ENCODE measurements around the gene PCIF1. TPM values are rescaled to one million over a fixed set of nuclear protein-coding genes. Genes with fewer than 3 reads are reported as not detected.

The PCIF1 gene
- total RNA-seq, 4 donors from 2014 or later, result 20.7 to 39.2 (median 24.8) TPM

DNA sequence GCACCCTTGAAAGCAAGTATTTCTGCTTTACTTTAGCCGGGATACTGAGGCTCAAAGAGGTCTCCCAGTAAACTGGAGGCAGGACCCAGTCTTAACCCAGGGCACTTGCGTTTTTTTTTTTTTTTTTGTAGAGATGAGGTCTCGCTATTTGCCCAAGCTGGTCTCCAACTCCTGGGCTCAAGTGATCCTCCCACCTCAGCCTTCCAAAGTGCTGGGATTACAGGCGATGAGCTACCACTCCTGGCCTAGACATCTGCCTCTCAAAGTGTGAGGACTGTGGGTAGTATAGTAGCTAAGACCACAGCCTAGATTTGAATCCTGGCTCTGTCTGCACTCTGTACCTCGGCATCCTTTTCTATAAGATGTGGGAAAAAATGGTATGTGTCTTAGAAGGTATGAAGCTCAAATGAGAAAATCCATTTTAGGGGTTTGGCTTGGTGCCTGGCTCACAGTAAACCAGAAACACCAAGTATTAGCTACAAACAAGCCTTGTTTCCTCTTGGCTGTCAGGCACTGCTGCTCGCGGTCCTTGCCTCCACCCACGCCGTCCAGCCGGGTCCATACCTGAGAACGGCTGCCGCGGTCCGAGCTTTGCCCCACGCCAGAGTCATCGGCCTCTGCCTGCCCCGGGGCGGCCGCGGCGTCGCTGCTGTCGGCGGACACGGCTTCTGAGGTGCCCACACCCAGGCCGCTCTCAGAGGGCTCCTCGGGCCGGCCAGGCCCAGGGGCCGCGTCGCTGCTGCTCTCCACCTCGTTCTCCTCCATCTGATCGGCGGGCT is 36.4 kb downstream of the PCIF1 start:
- TF ChIP-seq, protein P1, sequence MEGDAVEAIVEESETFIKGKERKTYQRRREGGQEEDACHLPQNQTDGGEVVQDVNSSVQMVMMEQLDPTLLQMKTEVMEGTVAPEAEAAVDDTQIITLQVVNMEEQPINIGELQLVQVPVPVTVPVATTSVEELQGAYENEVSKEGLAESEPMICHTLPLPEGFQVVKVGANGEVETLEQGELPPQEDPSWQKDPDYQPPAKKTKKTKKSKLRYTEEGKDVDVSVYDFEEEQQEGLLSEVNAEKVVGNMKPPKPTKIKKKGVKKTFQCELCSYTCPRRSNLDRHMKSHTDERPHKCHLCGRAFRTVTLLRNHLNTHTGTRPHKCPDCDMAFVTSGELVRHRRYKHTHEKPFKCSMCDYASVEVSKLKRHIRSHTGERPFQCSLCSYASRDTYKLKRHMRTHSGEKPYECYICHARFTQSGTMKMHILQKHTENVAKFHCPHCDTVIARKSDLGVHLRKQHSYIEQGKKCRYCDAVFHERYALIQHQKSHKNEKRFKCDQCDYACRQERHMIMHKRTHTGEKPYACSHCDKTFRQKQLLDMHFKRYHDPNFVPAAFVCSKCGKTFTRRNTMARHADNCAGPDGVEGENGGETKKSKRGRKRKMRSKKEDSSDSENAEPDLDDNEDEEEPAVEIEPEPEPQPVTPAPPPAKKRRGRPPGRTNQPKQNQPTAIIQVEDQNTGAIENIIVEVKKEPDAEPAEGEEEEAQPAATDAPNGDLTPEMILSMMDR (IDR thresholded peaks at IDR 0.05; ENCODE audit: low read depth), result no peak

DNA sequence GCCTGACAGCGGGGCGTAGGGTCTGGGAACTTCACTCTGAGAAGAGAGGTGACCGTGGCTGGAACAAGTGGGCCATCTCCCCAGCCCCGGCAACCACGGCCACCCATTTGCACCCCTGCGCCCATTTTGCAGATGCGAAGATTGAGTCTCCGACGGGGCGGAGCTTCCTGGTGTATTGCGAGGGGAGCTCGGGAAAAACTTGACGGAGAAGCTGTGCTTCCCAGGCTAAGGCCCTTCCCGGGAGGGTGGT is 36.9 kb downstream of the PCIF1 start:
- TF ChIP-seq, protein P1 (IDR thresholded peaks at IDR 0.05; ENCODE audit: low read depth), result no peak

DNA sequence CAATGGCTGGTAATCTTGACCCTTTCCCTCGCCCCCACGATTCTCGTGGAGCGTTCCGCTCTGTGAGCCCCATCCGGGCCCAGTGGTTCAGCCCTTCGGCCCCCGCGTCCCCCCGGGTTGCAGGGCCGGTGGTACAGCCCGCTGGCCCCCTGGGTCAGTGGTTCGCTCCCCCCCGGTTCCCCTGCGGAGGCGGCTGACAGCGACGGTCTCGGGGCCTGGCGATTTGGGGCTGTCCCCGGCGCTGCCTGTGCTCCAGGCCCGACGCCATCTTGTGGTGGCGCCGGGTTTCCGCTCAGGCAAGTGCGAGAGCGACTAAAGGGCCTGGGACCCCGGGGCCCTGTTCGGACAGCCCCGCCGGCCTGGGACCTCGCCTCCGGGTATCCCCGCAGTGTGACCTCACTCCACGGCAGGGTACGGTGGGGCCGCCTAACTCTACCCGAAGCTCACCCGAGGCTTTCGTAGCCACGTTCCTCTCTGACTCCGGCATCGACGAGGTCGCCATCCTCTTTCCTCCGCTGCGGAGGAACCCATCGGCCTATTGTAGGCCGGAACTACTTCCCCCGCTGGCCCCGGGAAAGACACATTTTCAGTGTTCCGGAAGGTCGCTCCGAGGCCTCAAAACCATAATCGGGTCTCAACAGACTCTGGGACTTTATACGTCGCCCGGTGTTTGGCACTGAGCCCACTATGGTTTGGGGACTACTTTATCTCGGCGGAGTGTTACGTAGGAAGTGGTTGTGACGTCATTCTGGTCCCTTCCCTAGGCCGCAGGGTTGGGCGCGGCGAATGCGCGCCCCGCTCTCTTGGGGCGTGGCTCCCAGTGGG is 37.4 kb downstream of the PCIF1 start, which contains the start of gene ZNF335:
Gene ZNF335 (minus strand): TSS at position 529 of the 825 bp plus-strand sequence. CDS start 793 bp downstream, outside the sequence.
- TF ChIP-seq, protein P1 (IDR thresholded peaks at IDR 0.05; ENCODE audit: low read depth), result no peak

DNA sequence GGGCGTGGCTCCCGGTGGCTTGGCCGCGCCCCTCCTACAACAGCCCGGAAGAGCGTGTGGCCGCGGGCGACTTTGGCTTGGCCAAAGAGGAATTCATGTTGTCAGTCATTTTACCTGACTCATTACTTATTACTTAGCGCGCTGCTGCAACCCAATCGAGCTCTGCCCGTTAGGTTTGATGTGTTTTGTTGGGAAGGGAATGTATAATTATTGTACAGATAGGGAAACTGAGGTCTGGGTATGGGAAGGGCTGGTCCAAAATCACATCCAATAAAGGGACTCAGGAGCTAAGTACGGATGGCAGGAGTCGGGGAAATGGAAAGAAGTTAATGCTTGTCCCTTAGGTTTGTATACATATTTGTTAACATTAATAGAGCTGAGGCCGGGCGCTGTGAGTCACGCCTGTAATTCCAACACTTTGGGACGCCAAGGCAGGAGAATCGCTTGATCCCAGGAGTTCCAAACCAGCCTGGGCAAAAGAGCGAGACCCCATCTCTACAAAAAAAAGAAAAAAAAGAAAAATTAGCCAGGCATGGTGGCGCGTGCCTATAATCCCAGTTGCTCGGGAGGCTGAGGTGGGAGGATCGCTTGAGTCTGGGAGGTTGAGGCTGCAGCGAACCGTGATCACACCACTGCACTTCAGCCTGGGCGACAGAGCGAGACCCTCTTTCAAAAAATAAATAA is 38.2 kb downstream of the PCIF1 start:
- TF ChIP-seq, protein P1 (IDR thresholded peaks at IDR 0.05; ENCODE audit: low read depth), result no peak

DNA sequence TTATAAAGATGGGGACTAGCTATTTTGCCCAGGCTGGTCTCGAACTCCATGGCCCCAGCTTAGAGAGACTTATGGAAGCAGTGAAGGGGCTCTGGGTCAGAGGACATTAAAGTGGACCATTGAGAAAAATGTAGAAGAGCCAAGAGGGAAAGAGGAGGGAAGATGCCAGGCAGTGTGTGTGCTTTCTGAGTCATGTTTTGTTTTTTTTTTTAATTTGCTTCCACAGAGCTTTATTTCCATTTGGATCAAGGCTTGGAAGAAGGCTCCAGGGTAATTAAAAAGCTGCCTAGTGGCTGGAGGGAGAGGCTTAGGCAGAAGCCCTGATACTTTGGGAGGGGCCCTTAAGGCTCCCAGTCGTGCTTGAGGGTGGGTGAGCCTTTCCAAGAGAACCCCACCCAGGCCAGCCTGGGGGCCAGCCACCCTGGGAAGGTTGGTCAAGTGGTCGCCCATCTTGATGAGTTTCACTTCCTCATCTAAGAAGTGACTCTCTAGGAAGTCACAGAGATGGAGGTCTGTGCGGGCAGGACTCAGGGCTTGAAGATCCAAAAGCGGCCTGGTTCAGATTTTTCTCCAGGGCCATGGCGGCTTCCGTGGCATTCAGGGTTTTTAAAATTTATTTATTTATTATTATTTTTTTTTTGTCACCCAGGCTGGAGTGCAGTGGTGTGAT is 40.5 kb downstream of the PCIF1 start:
- TF ChIP-seq, protein P1 (IDR thresholded peaks at IDR 0.05; ENCODE audit: low read depth), result no peak

DNA sequence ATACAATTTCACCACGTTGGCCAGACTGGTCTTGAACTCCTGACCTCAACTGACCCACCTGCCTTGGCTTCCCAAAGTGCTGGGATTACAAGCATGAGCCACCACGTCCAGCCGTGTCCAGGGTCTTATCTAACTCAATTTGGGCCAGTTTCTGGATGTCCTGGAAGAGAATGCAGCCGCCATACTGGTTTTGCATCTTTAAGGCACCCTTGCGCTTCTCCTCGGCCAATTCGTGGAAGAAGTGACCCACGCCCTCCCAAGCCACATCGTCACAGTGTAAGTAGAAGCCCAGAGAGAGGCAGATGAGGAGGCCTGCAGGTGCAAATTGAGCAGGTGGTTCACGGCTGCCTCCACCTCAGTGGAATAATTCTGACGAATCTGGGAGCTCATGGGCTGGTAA is 41.2 kb downstream of the PCIF1 start:
- TF ChIP-seq, protein P1 (IDR thresholded peaks at IDR 0.05; ENCODE audit: low read depth), result no peak
